GM12801 (cell line): ENCODE results near the gene CCDC194.

ENCODE experiments used
- CTCF ChIP-seq: IDR thresholded peaks from one replicate; pipeline ENCODE4 v1.5.1; 2011; ENCODE audit warnings: control low read depth; ENCODE audit not compliant: insufficient read length; ENCODE audit errors: extremely low read depth

Gene CCDC194

GRCh38 chr19:17379221-17379631 lies 14.8 kb downstream of the CCDC194 start:
- TF ChIP-seq CTCF = no peak

- TF ChIP-seq CTCF = no peak
Measured at GRCh38 chr19:17378271-17378670, 15.7 kb downstream of the CCDC194 start.

- TF ChIP-seq CTCF = no peak
Measured at GRCh38 chr19:17376935-17377600, 16.9 kb downstream of the CCDC194 start, which contains the start of gene PLVAP. Gene PLVAP, minus strand, starts transcription at chr19:17377342. Its CDS starts 54 bp downstream, at chr19:17377288.

- TF ChIP-seq CTCF = no peak
Measured at GRCh38 chr19:17370026-17370587, 23.9 kb downstream of the CCDC194 start.

GRCh38 chr19:17365361-17365760 lies 28.6 kb downstream of the CCDC194 start:
- TF ChIP-seq CTCF = no peak

GRCh38 chr19:17359905-17360800 lies 33.8 kb downstream of the CCDC194 start:
- TF ChIP-seq CTCF = no peak

GRCh38 chr19:17358395-17358794 lies 35.6 kb downstream of the CCDC194 start:
- TF ChIP-seq CTCF = no peak
